HepG2 (cell line): ENCODE measurements around the gene SPIRE1. TPM values are rescaled to one million over a fixed set of nuclear protein-coding genes. Genes with fewer than 3 reads are reported as not detected.

Experiments
- ATAC-seq: fragments of 200-7000 bp; cut with Tn5 transposase; 3 replicates; pipeline ENCODE4 v1.9.1; 2020; ENCODE audit warnings: mild to moderate bottlenecking, moderate library complexity
- BruUV-seq: library from RNA; stranded (reverse); fragments of 400-500 nt; replicated peaks from 2 replicates; lab custom pipeline; 2021; lab: Mats Ljungman, UMichigan
- CTCF ChIA-PET: fragments of 300-600 bp; formaldehyde crosslinking; extraction: SDS; loops from one replicate; lab custom pipeline; 2021; ENCODE audit warnings: low total read pairs, inconsistent platforms, low intra/inter-chr PET ratio; lab: Yijun Ruan, JAX
- POLR2A ChIA-PET: fragments of 350-600 bp; sonication (Branson Sonifier 250); formaldehyde crosslinking; loops from one replicate; lab custom pipeline; 2020; ENCODE audit warnings: antibody characterized with exemption, inconsistent platforms; lab: Yijun Ruan, JAX
- DNase-seq: peaks from one replicate; pipeline ENCODE4 v3.0.0-alpha.2; 2015; ENCODE audit warnings: low spot score
- FAIRE-seq: peaks from 3 replicates; lab custom pipeline; 2011; peaks lifted over from hg19 to GRCh38; lab: Jason Lieb, UNC
- H2AFZ ChIP-seq: one replicate; pipeline ENCODE4 v1.6.1; 2011; ENCODE audit warnings: low read length, inconsistent platforms
- H3K27ac ChIP-seq: fragments of 300-600 bp; 3 replicates; pipeline ENCODE4 v1.8.0; 2011; ENCODE audit warnings: mixed run types, mild to moderate bottlenecking, mixed read lengths, low read length, inconsistent platforms; ENCODE audit not compliant: insufficient read depth; ENCODE audit errors: extremely low read length
- H3K27me3 ChIP-seq, 2 experiments: fragments of 200-600 bp in 1 of 2; 2 replicates in 1 of 2; 3 replicates in 1 of 2; pipeline versions ENCODE4 v1.6.0 to v1.8.0; 2011; ENCODE audit warnings: low read length in 2 of 2, mild to moderate bottlenecking in 2 of 2, moderate library complexity in 2 of 2, inconsistent platforms in 1 of 2; ENCODE audit not compliant: insufficient read depth in 2 of 2, control insufficient read depth in 1 of 2
- H3K36me3 ChIP-seq, 2 experiments: fragments of 200-600 bp in 1 of 2; replicated peaks in 1 of 2; 2 replicates in 1 of 2; 3 replicates in 1 of 2; pipeline versions ENCODE4 v1.5.1 to v1.8.0; 2011; ENCODE audit warnings: low read length in 2 of 2, inconsistent platforms in 1 of 2; ENCODE audit not compliant: insufficient read depth in 2 of 2, control insufficient read depth in 1 of 2
- H3K4me1 ChIP-seq: 2 replicates; pipeline ENCODE4 v1.5.1; 2012; ENCODE audit warnings: low read length, inconsistent platforms; ENCODE audit not compliant: insufficient read depth
- H3K4me2 ChIP-seq: 2 replicates; pipeline ENCODE4 v1.6.0; 2011; ENCODE audit warnings: low read depth, low read length, inconsistent platforms
- H3K4me3 ChIP-seq, 3 experiments: fragments of 200-600 bp in 1 of 3; sonication (generic), shearing (Covaris generic) in 1 of 3; replicated peaks in 1 of 3; 2 replicates each; pipeline ENCODE4 v1.5.1; 2011 to 2016; ENCODE audit warnings: low read length in 3 of 3, inconsistent platforms in 2 of 3, low read depth in 2 of 3, mild to moderate bottlenecking in 2 of 3, control low read depth in 1 of 3, mixed read lengths in 1 of 3; ENCODE audit not compliant: insufficient read depth in 1 of 3
- H3K79me2 ChIP-seq: one replicate; pipeline ENCODE4 v1.6.1; 2011; ENCODE audit warnings: low read length, inconsistent platforms; ENCODE audit not compliant: insufficient read depth
- H3K9ac ChIP-seq: 2 replicates; pipeline ENCODE4 v1.6.0; 2011; ENCODE audit warnings: mild to moderate bottlenecking, low read depth, low read length, inconsistent platforms; ENCODE audit not compliant: insufficient read depth
- H3K9me3 ChIP-seq: 2 replicates; pipeline ENCODE4 v1.5.1; 2012; ENCODE audit warnings: mild to moderate bottlenecking, low read length
- H4K20me1 ChIP-seq: 2 replicates; pipeline ENCODE4 v1.6.0; 2011; ENCODE audit warnings: inconsistent platforms, mild to moderate bottlenecking, low read length, moderate library complexity; ENCODE audit not compliant: insufficient read depth
- AGO2 ChIP-seq: fragments of 200-400 bp; formaldehyde crosslinking; optimal IDR thresholded peaks from 2 replicates; pipeline ENCODE3; 2017; ENCODE audit warnings: mild to moderate bottlenecking, low read depth, low read length, moderate library complexity
- AKAP8 ChIP-seq: sonication (generic); formaldehyde crosslinking; IDR thresholded peaks from 2 replicates; pipeline ENCODE4 v1.5.1; 2020; ENCODE audit warnings: mild to moderate bottlenecking, missing genetic modification reagents
- ATF1 ChIP-seq: IDR thresholded peaks from 2 replicates; pipeline ENCODE4 v1.6.1; 2016; ENCODE audit warnings: mild to moderate bottlenecking, control low read depth
- BCLAF1 ChIP-seq: fragments of 450-650 bp; IDR thresholded peaks from 2 replicates; pipeline ENCODE4 v1.6.1; 2017; ENCODE audit warnings: mild to moderate bottlenecking
- EZH2 ChIP-seq: conservative IDR thresholded peaks from 2 replicates; pipeline ENCODE4 v1.6.1; 2012; ENCODE audit warnings: mild to moderate bottlenecking, low read depth, low read length, moderate library complexity
- KDM2A ChIP-seq: sonication (generic); formaldehyde crosslinking; IDR thresholded peaks from 2 replicates; pipeline ENCODE4 v1.4.0; 2020; ENCODE audit warnings: low read depth, missing genetic modification reagents, borderline replicate concordance
- KLF11 ChIP-seq: IDR thresholded peaks from 2 replicates; pipeline ENCODE4 v1.6.1; 2016; ENCODE audit warnings: missing compliant biosample characterization
- KLF15 ChIP-seq: sonication (generic); formaldehyde crosslinking; IDR thresholded peaks from 2 replicates; pipeline ENCODE4 v1.8.1; 2023; ENCODE audit warnings: borderline replicate concordance, mild to moderate bottlenecking, inconsistent platforms, missing genetic modification reagents, mixed read lengths
- NFKB2 ChIP-seq: sonication (generic); formaldehyde crosslinking; IDR thresholded peaks from 2 replicates; pipeline ENCODE4 v1.4.0; 2020; ENCODE audit warnings: missing genetic modification reagents, borderline replicate concordance
- SMAD3 ChIP-seq: sonication (generic); formaldehyde crosslinking; IDR thresholded peaks from 2 replicates; pipeline ENCODE4 v1.4.0; 2020; ENCODE audit warnings: missing genetic modification reagents
- SOX13 ChIP-seq, 3 experiments: fragments of 450-650 bp in 1 of 3; sonication (generic) in 1 of 3; formaldehyde crosslinking in 1 of 3; IDR thresholded peaks in 2 of 3; conservative IDR thresholded peaks in 1 of 3; 2 replicates each; pipeline versions ENCODE4 v1.5.0 to v1.6.1; 2016 to 2020; ENCODE audit warnings: antibody characterized with exemption in 1 of 3, mild to moderate bottlenecking in 1 of 3, missing compliant biosample characterization in 1 of 3, missing genetic modification reagents in 1 of 3, moderate library complexity in 1 of 3
- TIGD3 ChIP-seq: sonication (generic); formaldehyde crosslinking; IDR thresholded peaks from 2 replicates; pipeline ENCODE4 v1.5.1; 2020; ENCODE audit warnings: mild to moderate bottlenecking, missing genetic modification reagents, borderline replicate concordance
- ZNF574 ChIP-seq: sonication (generic); formaldehyde crosslinking; IDR thresholded peaks from 2 replicates; pipeline ENCODE4 v1.4.0; 2020; ENCODE audit warnings: missing genetic modification reagents
- ZNF777 ChIP-seq: sonication (generic); formaldehyde crosslinking; IDR thresholded peaks from 2 replicates; pipeline ENCODE4 v1.4.0; 2020; ENCODE audit warnings: missing genetic modification reagents
- ZNF83 ChIP-seq: sonication (generic); formaldehyde crosslinking; IDR thresholded peaks from 2 replicates; pipeline ENCODE4 v1.4.0; 2020; ENCODE audit warnings: missing genetic modification reagents, mild to moderate bottlenecking, borderline replicate concordance
- ZNF891 ChIP-seq: sonication (generic); formaldehyde crosslinking; IDR thresholded peaks from 2 replicates; pipeline ENCODE4 v1.5.0; 2020; ENCODE audit warnings: mild to moderate bottlenecking, missing genetic modification reagents
- WGBS: methylation state at CpG from one replicate; pipeline ENCODE4 v1.1.6; 2017; ENCODE audit warnings: low lambda C conversion rate; 5-methylcytosine and 5-hydroxymethylcytosine counted together
- in situ Hi-C: cut with HindIII; loops from 2 replicates; pipeline ENCODE4 v1.10.0; 2017; ENCODE audit warnings: low pct_unique_long_range_greater_than_20kb; ENCODE audit not compliant: extremely low pct_ligation_motif_present
- intact Hi-C: fragments of 100-400 bp; cut with micrococcal nuclease; formaldehyde crosslinking; loops from one replicate; pipeline ENCODE4 v1.10.0; 2022; ENCODE audit not compliant: unreplicated experiment
- polyA plus RNA-seq, 8 experiments: library from polyadenylated mRNA; depleted of rRNA in 3 of 8; stranded (reverse) in 7 of 8; unstranded in 1 of 8; fragments of >200 nt; fragmentation: Illumina TruSeq in 4 of 8; extraction: Trizol in 4 of 8; gene quantifications; 2 replicates each; pipeline versions ENCODE4 v1.2.1 to v1.2.3, GENCODE V29; 2011 to 2016; ENCODE audit warnings: low read depth in 4 of 8, missing spikeins in 1 of 8, mixed read lengths in 1 of 8; ENCODE audit not compliant: insufficient read depth in 1 of 8
- total RNA-seq, 5 experiments: library from RNA; depleted of rRNA; stranded (reverse); fragments of >200 nt; fragmentation: Illumina TruSeq; extraction: Trizol; gene quantifications; 2 replicates each; pipeline ENCODE4 v1.2.3, GENCODE V29; 2016; ENCODE audit warnings: low read depth in 1 of 5

Gene SPIRE1
- total and polyA plus RNA-seq, 2 of the 13 experiments (the other 11 are each of a cell fraction or from before 2014, with no cell fraction given), result 9.9 to 21.3 TPM

GRCh38 chr18:12516049-12516630 is 141.8 kb downstream of the SPIRE1 start (continued):
- no peak for TF ChIP-seq TIGD3 (CRISPR knock-in tag)
- TF ChIP-seq ZNF891, result no peak
- no peak for TF ChIP-seq NFKB2 (CRISPR knock-in tag)

GRCh38 chr18:12515550-12515949 is 142.4 kb downstream of the SPIRE1 start:
- Histone ChIP-seq H3K4me3 (no peak overlapping the region), H3K9me3 (no peaks in the 10 kb centered on the region), H4K20me1 (no peaks in the 10 kb centered on the region), H3K27ac (no peak overlapping the region), H2AFZ (no peak overlapping the region), H3K36me3 (0 out of 5 replicates have a peak, but pooled peaks cover 0 to 4% of the 10 kb centered on the region in 2 experiments), H3K79me2 (no peaks in the 10 kb centered on the region), H3K4me1 (peaks cover 7% of the 10 kb centered on the region; the same call in 1 of the 2 replicates), H3K27me3 (no peaks in the 10 kb centered on the region), H3K4me2 (no peak overlapping the region), H3K9ac (no peak overlapping the region)
- BruUV-seq, result no TSS peak
- 93% methylated on average over 2 of the region's 2 CpGs for WGBS
- POLR2A ChIA-PET, result no interaction called here
- in situ Hi-C loops (no loop called here), intact Hi-C loops (no loop called here)
- FAIRE-seq (no peak), DNase-seq (no peak), ATAC-seq (no peak)
- CTCF ChIA-PET, result no interaction called here
- TF ChIP-seq BCLAF1, result no peak
- no peak for TF ChIP-seq AKAP8 (CRISPR knock-in tag)
- TF ChIP-seq SOX13 (IDR thresholded peaks at IDR 0.05), result no peak
- TF ChIP-seq SOX13 (CRISPR knock-in tag; conservative IDR thresholded peaks at IDR 0.05 in 1 of 2, IDR thresholded peaks at IDR 0.05 in 1 of 2), result no peak
- no peak for TF ChIP-seq ZNF83
- no peak for TF ChIP-seq AGO2
- no peak for TF ChIP-seq KLF11 (CRISPR knock-in tag)
- no peak for TF ChIP-seq ZNF574
- TF ChIP-seq ZNF777 (CRISPR knock-in tag), result no peak
- TF ChIP-seq EZH2, result no peak
- no peak for TF ChIP-seq ATF1 (CRISPR knock-in tag)
- TF ChIP-seq KLF15, result no peak
- TF ChIP-seq SMAD3 (CRISPR knock-in tag), result no peak
- TF ChIP-seq KDM2A (CRISPR knock-in tag), result no peak
